ENCODE measurements around the gene PAGE1.
"Not testable (repeated sequence)": the region's sequence is repeated elsewhere in the genome, so short reads cannot be mapped to it uniquely, and the experiment has no call there.

PAGE1 gene

DNA sequence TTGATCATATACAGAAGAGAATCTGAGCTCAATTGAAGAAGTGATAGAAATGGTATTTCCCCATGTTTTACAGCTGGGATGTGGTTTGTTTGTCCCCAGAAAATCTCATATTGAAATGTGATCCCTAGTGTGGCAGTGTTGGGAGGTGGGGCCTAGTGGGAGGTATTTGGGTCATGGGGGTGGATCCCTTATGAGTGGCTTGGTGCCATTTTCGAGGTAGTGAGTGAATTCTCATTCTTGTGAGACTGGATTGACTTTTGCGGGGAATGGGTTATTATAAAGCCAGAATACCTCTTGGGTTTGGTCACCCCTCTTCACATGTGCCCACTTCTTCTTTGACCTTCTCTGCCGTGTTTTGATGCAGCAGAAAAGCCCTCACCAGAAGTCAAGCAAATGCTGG is 29.6 kb upstream of the PAGE1 start:
- DNase-seq (ENCODE audit: extremely low spot score) = no peak
- POLR2A ChIA-PET = no interaction called here
- CTCF ChIA-PET = interaction anchor here (1.0 kb wide), 1 partner anchor 10 kb away, joined by 3 read pairs; no protein-coding TSS in a partner anchor
- TF ChIP-seq SP1 (IDR thresholded peaks at IDR 0.05) = no peak

DNA sequence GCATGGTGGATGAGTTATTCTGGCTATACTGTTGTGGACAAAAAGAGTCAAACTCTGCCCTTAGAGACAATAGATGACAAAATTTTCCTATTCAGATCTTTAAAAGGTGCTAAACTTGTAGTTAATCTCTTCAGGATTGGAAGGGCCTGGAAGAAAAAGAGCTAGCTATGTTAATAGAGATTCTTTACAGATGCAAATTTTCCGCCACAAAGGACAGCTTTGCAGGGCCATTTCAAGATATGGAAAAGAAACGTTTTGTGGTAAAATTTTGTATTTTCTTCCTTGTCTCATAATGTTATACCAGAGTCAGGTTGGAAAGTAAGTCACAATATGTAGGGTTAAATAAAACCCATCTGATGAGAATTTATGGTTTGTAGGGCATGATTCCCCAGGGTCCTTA is 24.3 kb upstream of the PAGE1 start:
- CTCF ChIA-PET; DNase-seq (ENCODE audit: extremely low spot score); POLR2A ChIA-PET: not testable (repeated sequence)

DNA sequence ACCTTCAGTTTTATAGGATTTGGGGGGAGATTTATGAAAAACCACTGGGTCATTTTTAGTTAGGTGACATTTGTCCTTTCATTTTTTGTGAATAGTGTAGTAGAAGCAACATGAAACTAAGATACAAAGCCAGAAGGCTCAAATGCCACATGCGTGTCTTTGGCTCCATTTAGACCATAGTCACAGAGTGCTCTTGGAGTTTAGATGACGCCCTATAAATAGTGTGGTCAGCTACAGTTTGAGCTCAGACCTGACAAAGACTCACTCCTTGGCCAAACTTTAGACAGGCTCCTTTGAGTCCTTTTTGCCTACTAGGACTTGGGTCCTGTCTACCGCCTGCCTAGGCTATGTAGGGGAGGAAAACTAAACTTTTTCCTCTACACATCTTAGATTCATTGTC is 16.8 kb upstream of the PAGE1 start:
- POLR2A ChIA-PET = no interaction called here

DNA sequence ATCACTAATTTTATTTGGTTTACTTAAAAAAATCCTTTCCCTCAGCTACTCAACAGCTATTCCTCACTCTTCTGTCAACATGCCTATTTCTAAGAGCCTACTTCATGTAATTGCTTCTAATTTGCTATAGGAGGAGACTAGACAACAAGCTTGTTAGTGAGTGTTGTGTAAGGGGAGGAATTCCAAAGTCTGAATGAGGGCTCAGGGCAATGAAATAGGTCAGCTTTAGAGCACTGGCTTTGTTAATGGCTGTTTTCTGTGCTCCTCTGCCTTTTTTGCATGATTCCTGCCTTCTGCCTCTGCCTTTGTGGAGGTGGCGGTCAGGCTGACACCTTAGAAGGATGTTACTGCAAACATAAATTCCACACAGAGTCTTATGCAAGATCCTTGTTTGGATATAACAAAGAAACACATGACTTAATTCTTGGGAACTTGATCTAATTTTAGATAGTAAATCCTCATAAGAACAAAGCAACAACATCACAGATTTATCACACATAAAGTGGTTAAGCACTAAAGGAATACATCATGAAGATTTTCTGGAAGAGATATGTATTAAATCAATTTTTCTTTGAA is 15.0 kb upstream of the PAGE1 start:
- ChIA-PET POLR2A (no interaction called here), CTCF (interaction anchor here (0.5 kb wide), 1 partner anchor 443 kb away, joined by 3 read pairs; no protein-coding TSS in a partner anchor)
- no peak for DNase-seq (ENCODE audit: extremely low spot score)
- TF ChIP-seq LEF1 (IDR thresholded peaks at IDR 0.05; ENCODE audit: borderline replicate concordance) (no peak), ARNT (IDR thresholded peaks at IDR 0.05) (no peak), HDGF (IDR thresholded peaks at IDR 0.05; ENCODE audit: borderline replicate concordance) (no peak), FOXK2 (IDR thresholded peaks at IDR 0.05) (no peak), ZNF384 (IDR thresholded peaks at IDR 0.05) (no peak), L3MBTL2 (conservative IDR thresholded peaks at IDR 0.05) (no peak), TARDBP (IDR thresholded peaks at IDR 0.05) (no peak), ELF4 (IDR thresholded peaks at IDR 0.05) (no peak), BHLHE40 (IDR thresholded peaks at IDR 0.05; ENCODE audit: borderline replicate concordance) (no peak), NFRKB (IDR thresholded peaks at IDR 0.05) (no peak)

More for the DNA sequence above, 16.8 kb upstream of the PAGE1 start:
- DNase-seq (ENCODE audit: extremely low spot score) = no peak
- CTCF ChIA-PET = no interaction called here
- TF ChIP-seq SUZ12 (IDR thresholded peaks at IDR 0.05) = no peak
- TF ChIP-seq CTBP1 (IDR thresholded peaks at IDR 0.05; ENCODE audit: borderline replicate concordance) = no peak
- no peak for TF ChIP-seq SP1 (IDR thresholded peaks at IDR 0.05)
- no peak for TF ChIP-seq L3MBTL2 (conservative IDR thresholded peaks at IDR 0.05)
- TF ChIP-seq TARDBP (IDR thresholded peaks at IDR 0.05) = no peak
- no peak for TF ChIP-seq NFRKB (IDR thresholded peaks at IDR 0.05)
- no peak for TF ChIP-seq FOXK2 (IDR thresholded peaks at IDR 0.05)
- TF ChIP-seq BHLHE40 (IDR thresholded peaks at IDR 0.05; ENCODE audit: borderline replicate concordance) = no peak
- no peak for TF ChIP-seq LEF1 (IDR thresholded peaks at IDR 0.05; ENCODE audit: borderline replicate concordance)
- no peak for TF ChIP-seq FOXM1 (IDR thresholded peaks at IDR 0.05; ENCODE audit: borderline replicate concordance)
- no peak for TF ChIP-seq ARNT (IDR thresholded peaks at IDR 0.05)
- TF ChIP-seq, protein P1, sequence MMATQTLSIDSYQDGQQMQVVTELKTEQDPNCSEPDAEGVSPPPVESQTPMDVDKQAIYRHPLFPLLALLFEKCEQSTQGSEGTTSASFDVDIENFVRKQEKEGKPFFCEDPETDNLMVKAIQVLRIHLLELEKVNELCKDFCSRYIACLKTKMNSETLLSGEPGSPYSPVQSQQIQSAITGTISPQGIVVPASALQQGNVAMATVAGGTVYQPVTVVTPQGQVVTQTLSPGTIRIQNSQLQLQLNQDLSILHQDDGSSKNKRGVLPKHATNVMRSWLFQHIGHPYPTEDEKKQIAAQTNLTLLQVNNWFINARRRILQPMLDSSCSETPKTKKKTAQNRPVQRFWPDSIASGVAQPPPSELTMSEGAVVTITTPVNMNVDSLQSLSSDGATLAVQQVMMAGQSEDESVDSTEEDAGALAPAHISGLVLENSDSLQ (IDR thresholded peaks at IDR 0.05) = no peak
- TF ChIP-seq FOXA1 (IDR thresholded peaks at IDR 0.05) = no peak

DNA sequence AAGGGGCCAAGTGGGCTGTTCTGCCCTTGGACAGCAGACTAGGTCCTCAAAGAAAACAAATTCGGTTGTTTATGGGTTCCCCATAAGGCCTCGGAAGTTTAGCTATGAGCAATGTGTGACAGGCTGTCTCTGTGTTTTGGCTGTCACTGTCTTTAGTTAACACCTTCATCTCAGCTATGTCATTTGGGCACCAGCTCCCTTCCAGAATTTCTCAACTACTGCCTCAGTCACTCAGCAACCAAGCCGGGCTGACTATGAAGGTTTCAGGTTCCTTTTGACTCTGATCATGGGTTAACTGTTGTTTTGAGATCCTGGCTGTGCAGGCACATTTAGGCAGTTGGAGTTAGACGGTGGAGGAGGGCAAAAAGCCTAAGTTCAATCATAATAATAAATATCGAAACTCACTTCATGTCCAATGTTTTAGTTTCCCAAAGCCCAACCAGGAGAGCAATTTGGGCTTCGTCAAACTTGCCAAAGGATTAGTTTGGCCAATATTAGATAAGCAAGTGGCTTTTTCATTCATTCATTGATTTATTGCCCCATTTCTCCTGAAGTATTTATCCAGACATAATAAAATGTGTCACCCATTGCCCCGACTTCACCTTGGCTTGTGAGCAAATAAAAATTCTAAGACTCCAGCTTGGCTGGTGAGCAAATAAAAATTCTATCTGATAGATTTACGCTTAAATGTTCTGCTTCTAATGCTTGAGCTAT is 9.1 kb upstream of the PAGE1 start:
- CTCF ChIA-PET = no interaction called here

DNA sequence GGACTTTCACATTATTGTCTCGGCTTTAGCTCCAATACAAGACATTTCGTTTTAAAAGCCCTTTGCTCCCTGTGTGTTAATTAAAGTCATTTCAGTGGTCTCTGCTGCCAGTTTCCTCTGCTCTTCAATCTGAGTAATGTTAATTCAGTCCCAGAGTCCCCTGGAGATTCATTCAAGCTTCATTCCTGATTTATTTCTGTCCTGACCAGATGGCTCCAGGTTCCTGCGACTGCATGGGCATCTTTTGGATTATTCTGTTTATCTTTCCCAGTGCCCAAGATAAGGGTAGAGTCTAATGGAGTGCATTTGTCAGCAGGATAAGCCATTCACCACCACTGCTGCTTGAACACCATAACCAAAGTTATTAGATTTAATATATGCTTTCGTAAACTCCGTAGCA is 6.1 kb upstream of the PAGE1 start:
- POLR2A ChIA-PET = no interaction called here
- TF ChIP-seq NFRKB (IDR thresholded peaks at IDR 0.05) = no peak
- TF ChIP-seq, protein P1 (IDR thresholded peaks at IDR 0.05) = no peak
- no peak for TF ChIP-seq ARNT (IDR thresholded peaks at IDR 0.05)
- no peak for TF ChIP-seq SUZ12 (IDR thresholded peaks at IDR 0.05)
- TF ChIP-seq ELF4 (IDR thresholded peaks at IDR 0.05) = no peak
- no peak for TF ChIP-seq FOXM1 (IDR thresholded peaks at IDR 0.05; ENCODE audit: borderline replicate concordance)
- TF ChIP-seq TARDBP (IDR thresholded peaks at IDR 0.05) = no peak
- TF ChIP-seq L3MBTL2 (conservative IDR thresholded peaks at IDR 0.05) = no peak
- TF ChIP-seq SP1 (IDR thresholded peaks at IDR 0.05) = no peak
- TF ChIP-seq FOXA1 (IDR thresholded peaks at IDR 0.05) = no peak
- no peak for TF ChIP-seq ZNF384 (IDR thresholded peaks at IDR 0.05)
- no peak for TF ChIP-seq BHLHE40 (IDR thresholded peaks at IDR 0.05; ENCODE audit: borderline replicate concordance)
- no peak for DNase-seq (ENCODE audit: extremely low spot score)
- CTCF ChIA-PET = no interaction called here

More for the DNA sequence above, 9.1 kb upstream of the PAGE1 start:
- peak; percentile 20 for DNase-seq (ENCODE audit: extremely low spot score)
- POLR2A ChIA-PET = no interaction called here
- 0 out of 2 replicates have a peak, but pooled peaks have one; percentile 39 for TF ChIP-seq CTBP1 (IDR thresholded peaks at IDR 0.05; ENCODE audit: borderline replicate concordance)
- no peak for TF ChIP-seq FOXA1 (IDR thresholded peaks at IDR 0.05)
- TF ChIP-seq, protein P1 (IDR thresholded peaks at IDR 0.05) = peak; percentile 78
- no peak for TF ChIP-seq TARDBP (IDR thresholded peaks at IDR 0.05)
- TF ChIP-seq NFRKB (IDR thresholded peaks at IDR 0.05) = no peak

DNA sequence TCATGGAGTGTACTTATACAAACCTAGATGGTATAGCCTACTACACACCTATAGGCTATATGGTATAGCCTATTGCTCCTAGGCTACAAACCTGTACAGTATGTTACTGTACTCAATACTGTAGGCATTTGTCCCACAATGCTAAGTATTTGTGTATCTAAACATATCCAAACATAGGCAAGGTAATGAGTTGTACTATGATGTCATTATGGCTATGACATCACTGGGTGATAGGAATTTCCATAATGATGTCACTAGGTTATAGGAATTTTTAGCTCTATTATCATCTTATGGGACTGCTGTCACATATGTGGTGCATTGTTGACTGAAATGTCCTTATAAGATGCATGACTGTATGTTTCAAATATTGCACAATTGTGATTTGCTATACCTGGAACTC is 5.5 kb upstream of the PAGE1 start:
- CTCF ChIA-PET = no interaction called here
- TF ChIP-seq BHLHE40 (IDR thresholded peaks at IDR 0.05; ENCODE audit: borderline replicate concordance) (no peak), ZNF384 (IDR thresholded peaks at IDR 0.05) (no peak), FOXM1 (IDR thresholded peaks at IDR 0.05; ENCODE audit: borderline replicate concordance) (no peak), ELF4 (IDR thresholded peaks at IDR 0.05) (no peak), ARNT (IDR thresholded peaks at IDR 0.05) (no peak), TARDBP (IDR thresholded peaks at IDR 0.05) (no peak), SUZ12 (IDR thresholded peaks at IDR 0.05) (no peak), FOXK2 (IDR thresholded peaks at IDR 0.05) (no peak), LEF1 (IDR thresholded peaks at IDR 0.05; ENCODE audit: borderline replicate concordance) (no peak), CTBP1 (IDR thresholded peaks at IDR 0.05; ENCODE audit: borderline replicate concordance) (no peak), L3MBTL2 (conservative IDR thresholded peaks at IDR 0.05) (no peak), FOXA1 (IDR thresholded peaks at IDR 0.05) (no peak), NFRKB (IDR thresholded peaks at IDR 0.05) (no peak), HDGF (IDR thresholded peaks at IDR 0.05; ENCODE audit: borderline replicate concordance) (no peak), SP1 (IDR thresholded peaks at IDR 0.05) (no peak)
- TF ChIP-seq, protein P1 (IDR thresholded peaks at IDR 0.05) = no peak
- POLR2A ChIA-PET = no interaction called here
- DNase-seq (ENCODE audit: extremely low spot score) = no peak
